ENCODE measurements around the gene TSPAN2.

The TSPAN2 gene

DNA sequence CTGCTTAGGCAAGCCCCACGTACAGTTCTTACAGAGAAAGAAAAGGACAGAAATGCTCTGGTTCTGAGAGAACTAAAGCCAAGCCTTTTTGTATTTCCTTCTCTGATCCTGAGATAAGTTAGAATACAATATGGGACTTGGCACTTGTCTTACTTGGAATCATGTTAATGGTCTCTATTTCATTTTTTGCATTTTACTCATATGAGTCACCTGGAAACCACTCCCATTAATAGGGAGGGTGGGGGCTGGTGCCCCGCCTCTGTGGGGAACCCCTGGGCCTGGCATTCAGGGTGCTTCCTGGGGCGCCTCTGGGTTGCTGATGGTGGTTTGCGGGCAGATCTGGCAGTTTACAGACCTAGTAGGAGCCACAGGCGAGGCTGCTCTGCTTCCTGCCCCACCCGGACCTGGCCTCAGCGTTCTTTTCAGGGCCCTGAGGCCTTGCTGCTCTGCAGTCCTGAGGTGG is 26.7 kb downstream of the TSPAN2 start:
- no peak overlapping the region for H3K4me3 ChIP-seq (ENCODE audit: low read depth, low read length)
- TF ChIP-seq, protein P1, sequence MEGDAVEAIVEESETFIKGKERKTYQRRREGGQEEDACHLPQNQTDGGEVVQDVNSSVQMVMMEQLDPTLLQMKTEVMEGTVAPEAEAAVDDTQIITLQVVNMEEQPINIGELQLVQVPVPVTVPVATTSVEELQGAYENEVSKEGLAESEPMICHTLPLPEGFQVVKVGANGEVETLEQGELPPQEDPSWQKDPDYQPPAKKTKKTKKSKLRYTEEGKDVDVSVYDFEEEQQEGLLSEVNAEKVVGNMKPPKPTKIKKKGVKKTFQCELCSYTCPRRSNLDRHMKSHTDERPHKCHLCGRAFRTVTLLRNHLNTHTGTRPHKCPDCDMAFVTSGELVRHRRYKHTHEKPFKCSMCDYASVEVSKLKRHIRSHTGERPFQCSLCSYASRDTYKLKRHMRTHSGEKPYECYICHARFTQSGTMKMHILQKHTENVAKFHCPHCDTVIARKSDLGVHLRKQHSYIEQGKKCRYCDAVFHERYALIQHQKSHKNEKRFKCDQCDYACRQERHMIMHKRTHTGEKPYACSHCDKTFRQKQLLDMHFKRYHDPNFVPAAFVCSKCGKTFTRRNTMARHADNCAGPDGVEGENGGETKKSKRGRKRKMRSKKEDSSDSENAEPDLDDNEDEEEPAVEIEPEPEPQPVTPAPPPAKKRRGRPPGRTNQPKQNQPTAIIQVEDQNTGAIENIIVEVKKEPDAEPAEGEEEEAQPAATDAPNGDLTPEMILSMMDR (IDR thresholded peaks at IDR 0.05; ENCODE audit: insufficient read depth, low read depth, low read length, missing control alignments): no peak
- DNase-seq (ENCODE audit: low read depth): peak; percentile 73

DNA sequence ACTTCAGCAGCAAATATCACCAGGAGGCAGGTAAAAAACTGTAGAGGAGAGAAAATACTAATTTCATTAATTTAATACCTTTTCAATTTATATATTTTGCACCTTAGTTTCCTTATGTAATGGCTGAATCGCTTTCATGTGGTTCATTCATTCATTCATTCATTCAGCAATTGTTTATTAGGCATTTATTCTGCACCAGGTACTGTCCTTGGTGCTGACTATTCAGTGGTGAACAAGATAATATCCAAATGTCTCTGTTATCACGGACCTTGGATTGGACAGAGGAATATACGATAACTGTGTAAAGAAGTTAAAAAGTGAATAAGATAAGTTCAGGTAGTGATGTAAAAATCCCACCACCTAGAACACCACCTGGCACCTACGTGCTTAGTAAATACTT is 28.8 kb downstream of the TSPAN2 start:
- no peak for DNase-seq (ENCODE audit: low read depth)
- TF ChIP-seq, protein P1 (IDR thresholded peaks at IDR 0.05; ENCODE audit: insufficient read depth, low read depth, low read length, missing control alignments): no peak
- H3K4me3 ChIP-seq (ENCODE audit: low read depth, low read length): no peak overlapping the region

DNA sequence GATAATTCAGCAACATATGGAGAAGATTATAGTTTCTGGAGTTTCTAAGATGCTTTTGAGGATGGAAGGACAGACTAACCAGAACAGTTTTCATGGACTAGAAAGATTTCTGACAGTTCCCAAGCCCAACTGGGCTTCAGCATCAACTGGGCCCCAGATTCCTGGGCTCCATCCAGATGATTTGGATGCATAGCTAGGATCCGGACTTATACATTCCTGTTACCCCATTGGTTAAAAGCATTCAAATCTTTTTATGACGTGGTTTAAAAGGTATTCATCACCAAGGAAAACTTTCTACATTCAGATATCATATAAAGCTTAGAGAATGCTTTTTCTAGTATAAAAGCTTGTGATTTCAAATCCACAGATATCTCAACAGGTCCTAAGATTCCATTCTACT is 30.0 kb downstream of the TSPAN2 start:
- DNase-seq (ENCODE audit: low read depth): no peak
- H3K4me3 ChIP-seq (ENCODE audit: low read depth, low read length): no peak overlapping the region
- TF ChIP-seq, protein P1 (IDR thresholded peaks at IDR 0.05; ENCODE audit: insufficient read depth, low read depth, low read length, missing control alignments): no peak

DNA sequence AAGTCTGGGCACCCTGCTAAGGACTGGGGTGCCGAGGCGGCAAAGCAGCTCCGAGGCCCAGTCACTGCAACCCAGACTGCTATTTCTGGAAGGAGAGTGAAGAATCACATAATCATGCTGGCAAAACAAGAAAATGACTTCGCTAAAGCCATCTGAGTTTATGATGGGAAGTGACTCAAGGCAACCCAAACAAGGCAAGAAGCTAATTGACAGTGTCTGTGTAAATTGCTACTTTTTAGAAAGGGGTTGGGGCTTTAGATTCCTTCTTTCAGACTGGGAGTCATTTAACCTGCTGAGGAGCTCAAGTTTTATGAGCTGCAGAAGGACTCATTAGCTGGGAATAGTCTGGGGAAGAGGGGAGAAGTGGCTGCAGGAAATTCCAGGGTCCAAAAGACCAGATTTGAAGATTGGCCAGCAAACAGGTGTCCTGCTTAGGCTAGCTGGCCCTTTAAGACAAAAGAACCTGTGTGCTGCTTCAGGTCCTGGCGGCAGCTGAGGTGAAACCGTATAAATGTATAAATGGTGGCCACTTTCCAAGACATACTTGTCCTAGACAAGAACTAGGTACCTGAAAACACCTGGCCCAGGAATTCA is 31.5 kb downstream of the TSPAN2 start:
- TF ChIP-seq, protein P1 (IDR thresholded peaks at IDR 0.05; ENCODE audit: insufficient read depth, low read depth, low read length, missing control alignments): no peak
- no peak overlapping the region for H3K4me3 ChIP-seq (ENCODE audit: low read depth, low read length)
- no peak for DNase-seq (ENCODE audit: low read depth)

DNA sequence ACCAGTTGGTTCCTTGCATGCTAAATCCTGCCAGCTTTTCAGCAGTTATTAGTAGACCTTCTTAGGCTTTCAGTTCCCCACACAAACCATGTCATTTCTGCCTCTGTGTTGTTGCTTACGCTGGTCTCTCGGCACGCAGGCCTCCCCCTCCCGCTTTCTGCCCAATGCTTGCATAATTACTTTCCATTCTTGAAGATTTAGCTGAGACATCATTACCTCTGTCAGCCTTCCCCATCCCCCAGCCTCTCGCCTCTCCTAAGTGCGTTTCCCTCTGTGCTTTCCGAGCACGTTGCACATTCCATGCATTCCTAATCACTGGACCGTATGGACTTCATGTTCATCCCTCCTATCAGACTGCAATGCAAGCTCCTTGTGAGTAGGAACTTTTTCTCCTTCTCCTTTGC is 32.9 kb downstream of the TSPAN2 start:
- TF ChIP-seq, protein P1 (IDR thresholded peaks at IDR 0.05; ENCODE audit: insufficient read depth, low read depth, low read length, missing control alignments): no peak
- H3K4me3 ChIP-seq (ENCODE audit: low read depth, low read length): no peak overlapping the region
- DNase-seq (ENCODE audit: low read depth): no peak

DNA sequence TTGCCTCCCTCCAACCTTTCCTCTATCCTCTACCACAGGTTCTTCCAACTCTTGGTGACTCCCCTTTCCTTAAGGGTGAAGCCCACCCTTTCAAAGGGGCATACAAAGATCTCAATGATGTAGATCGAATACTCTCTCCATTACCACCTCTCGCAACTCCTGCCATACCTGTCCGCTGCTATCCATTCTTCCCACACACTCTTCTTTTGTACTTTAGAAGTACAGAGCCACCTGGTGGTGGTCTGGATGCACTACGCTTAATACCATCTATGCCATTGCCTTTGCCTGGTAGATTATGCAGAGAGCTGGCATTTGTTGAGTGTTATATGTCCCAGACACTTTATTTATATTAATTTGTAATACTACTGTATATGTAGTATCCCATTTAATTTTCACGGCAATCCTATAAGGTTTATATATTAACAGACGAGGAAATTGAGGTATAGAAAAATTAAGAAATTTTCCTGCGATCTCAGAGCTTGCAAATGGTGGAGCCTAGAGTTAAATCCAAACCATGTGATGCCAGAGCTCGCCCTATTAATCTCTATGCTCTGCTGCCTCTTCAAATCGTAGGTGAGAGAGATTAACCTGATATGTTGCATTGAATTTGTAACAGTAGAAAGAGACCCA is 36.7 kb downstream of the TSPAN2 start:
- no peak overlapping the region for H3K4me3 ChIP-seq (ENCODE audit: low read depth, low read length)
- TF ChIP-seq, protein P1 (IDR thresholded peaks at IDR 0.05; ENCODE audit: insufficient read depth, low read depth, low read length, missing control alignments): peak; percentile 83
- peak; percentile 67 for DNase-seq (ENCODE audit: low read depth)

DNA sequence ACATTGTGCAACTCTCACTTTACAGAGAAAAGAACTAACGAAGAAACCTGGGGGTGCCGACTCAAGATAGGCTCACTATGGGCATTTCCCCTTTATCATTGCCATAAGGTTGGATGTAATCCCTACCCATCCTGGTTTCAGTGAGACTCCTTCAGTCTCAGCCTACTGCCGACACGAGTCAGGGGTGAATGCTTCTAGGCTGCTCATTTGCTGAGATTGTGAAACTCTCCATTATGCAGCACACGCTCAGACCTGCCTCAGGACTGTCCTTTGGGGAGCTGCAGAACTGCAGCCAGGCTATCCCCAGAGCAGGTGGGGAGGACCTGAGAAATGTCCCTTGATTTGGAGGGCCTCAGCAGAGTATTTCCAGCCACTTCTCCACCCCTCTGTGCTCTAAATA is 37.5 kb downstream of the TSPAN2 start:
- TF ChIP-seq, protein P1 (IDR thresholded peaks at IDR 0.05; ENCODE audit: insufficient read depth, low read depth, low read length, missing control alignments): no peak
- DNase-seq (ENCODE audit: low read depth): no peak

More for the DNA sequence above, 37.5 kb downstream of the TSPAN2 start:
- no peak overlapping the region for H3K4me3 ChIP-seq (ENCODE audit: low read depth, low read length)

Data from GM12865 (cell line).